Activated naive CD8-positive, alpha-beta T cell treated with anti-CD3 and anti-CD28 coated beads, Interleukin-2, amount 50 U/mL, for 16 hours (primary cell): ENCODE measurements around the gene NLK.
"Not testable (repeated sequence)": the region's sequence is repeated elsewhere in the genome, so short reads cannot be mapped to it uniquely, and the experiment has no call there.

Experiments
- DNase-seq: peaks from one replicate; pipeline ENCODE4 v3.0.0-alpha.2; 2020; ENCODE audit warnings: low read depth, low spot score

NLK gene

DNA sequence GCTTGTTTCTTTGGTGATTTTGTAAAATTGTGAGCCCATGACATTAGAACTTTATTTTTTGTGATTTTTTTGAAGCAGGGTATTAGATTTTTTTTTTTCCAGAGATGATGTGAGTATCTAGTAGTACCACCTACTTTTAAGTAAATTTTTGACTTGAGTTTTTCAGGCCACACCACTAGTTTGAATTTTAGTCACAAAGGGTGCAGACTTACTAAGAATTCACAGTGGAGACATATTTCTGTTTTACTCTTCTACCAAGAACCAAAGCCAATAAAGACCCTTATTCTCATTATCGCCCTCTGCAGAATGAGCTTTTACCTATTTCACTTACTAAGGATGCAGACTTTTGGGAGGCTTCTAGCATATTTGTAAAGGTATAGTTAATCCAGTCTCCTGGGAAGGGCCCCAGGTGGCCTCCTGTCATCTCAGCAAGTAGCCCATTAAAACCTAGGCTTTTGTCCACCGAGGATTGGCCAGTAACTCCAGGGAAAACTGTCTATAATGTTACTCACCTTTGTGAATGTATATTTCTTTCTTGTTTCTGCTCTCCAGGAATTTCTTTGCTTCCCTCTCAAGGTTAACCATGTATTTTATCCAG is 30.6 kb downstream of the NLK start:
- DNase-seq: no peak

DNA sequence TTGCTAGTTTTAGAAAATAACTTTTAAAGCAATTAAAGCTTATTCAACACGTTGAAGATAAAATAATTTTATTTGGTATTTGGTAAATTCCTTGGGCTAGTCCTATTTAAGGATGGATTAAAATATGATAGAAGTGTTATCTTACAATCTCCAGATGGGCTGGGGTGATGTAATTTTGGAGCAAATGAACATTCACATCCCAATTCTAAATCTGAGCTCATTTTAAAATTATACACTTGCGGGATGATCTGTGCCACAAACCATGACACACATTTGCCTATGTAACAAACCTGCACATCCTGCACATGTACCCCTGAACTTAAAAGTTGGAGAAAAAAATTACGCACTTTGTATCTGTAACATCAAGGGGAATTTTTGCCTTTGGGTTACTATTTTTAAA is 31.5 kb downstream of the NLK start:
- DNase-seq: no peak

DNA sequence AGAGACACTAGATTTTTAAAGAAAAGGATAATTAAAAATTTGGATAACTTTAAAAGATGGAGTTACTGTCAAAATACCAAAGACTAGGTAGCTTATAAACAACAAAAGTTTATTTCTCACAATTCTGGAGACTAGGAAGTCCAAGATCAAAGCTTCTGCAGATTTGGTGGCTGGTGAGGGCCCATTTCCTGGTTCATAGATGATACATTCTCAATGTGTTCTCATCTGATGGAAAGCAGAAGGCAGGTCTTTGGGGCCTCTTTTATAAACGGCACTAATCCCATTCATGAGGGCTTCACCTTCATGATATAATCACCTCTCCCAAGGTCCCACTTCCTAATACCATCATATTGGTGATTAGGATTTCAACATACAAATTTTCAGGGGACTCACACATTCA is 33.7 kb downstream of the NLK start:
- no peak for DNase-seq

DNA sequence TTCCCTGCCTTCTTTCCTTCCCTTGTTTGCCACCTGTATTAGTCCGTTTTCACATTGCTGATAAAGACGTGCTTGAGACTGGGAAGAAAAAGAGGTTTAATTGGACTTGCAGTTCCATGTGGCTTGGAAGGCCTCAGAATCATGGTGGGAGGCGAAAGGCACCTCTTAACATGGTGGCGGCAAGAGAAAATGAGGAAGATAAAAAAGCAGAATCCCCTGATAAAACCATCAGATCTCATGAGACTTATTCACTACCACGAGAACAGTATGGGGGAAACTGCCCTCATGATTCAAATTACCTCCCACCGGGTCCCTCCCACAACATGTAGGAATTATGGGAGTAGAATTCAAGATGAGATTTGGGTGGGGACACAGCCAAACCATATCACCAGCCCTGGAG is 34.7 kb downstream of the NLK start:
- not testable (repeated sequence) for DNase-seq

DNA sequence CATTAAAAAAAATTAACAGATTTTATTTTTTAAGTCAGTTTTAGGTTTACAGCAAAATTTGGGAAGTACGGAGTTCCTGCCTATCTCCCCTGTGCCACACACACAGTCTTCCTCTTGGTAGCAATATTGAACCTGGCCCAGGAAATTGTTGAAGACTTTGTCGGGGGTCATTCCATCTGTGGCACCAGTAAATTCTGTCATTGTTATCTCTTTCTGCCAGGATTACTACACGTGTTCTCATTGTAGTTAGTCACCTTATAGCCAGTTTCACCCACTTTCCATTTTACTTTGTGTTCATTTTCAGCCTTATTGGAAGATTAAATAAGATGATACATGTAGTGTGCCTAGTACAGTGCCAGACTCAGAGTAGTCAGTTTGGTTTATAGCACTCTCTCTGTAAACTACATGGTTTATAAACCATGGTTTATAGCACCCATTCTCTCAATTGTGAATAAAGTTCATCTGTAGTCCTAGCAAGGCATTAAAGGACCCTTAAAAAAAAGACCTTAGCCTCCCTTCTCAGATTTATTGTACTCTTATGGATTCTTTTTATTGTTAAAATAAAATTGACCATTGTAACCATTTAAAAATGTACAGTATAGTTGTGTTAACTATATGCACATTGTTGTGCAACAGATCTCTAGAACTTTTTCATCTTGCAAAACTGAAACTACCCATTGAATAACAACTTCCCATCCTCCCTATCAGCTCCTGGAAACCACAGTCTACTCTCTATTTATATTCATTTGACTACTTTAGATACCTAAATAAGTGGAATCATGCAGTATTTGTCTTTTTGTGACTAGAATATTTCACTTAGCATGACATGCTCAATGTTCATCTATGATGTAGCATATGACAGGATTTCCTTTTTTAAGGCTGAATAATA is 36.1 kb downstream of the NLK start:
- no peak for DNase-seq

DNA sequence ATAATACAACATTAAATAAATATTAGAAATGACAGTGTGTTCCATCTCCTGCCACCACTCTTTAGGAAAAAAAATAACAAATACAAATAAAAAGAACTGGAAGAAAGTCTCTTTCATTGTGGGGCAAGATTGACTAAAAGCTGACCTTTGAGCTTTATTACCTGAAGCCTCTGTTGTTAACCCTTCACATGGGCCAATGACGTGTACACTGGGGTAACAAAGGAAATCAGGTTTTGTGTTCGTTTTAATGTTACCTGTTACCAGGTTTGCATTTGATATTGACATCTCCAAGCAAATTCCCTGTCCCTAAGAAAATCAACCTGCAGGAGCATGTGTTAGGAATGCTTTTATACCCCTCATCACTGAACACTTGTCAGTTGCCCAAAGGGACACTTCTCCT is 39.0 kb downstream of the NLK start:
- DNase-seq: no peak

DNA sequence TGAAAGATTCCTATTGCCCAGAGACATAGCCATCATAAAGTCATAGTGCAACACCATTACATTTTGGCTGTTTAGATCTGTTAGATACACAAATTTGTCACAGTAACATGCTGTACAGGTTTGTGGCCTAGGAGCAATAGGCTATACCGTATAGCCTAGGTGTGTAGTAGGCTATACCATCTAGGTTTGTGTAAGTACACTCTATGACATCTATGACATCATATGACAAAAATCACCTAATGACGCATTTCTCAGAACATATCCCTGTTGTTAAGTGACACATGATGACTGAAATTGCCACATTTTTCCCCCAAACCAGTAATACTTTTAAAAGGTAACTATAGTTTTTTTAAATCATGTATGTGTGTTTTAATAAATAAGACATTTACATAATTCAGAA is 43.3 kb downstream of the NLK start:
- DNase-seq: no peak

DNA sequence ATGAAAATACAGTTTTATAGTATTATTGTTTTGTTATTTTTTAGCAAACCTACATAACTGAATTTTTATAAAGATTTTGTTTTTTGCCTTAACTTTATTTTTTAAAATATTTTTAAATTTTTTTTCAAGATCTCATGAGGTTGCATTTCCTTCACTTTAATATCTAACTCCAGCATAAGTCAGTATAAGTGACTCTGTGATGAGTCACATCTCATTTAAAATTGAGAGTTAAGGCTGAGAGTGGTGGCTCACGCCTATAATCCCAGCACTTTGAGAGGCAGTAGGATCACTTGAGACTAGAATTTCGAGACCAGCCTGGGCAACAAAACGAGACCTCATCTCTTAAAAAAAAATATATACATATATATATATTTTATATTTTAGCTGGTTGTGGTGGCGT is 44.0 kb downstream of the NLK start:
- DNase-seq: no peak

DNA sequence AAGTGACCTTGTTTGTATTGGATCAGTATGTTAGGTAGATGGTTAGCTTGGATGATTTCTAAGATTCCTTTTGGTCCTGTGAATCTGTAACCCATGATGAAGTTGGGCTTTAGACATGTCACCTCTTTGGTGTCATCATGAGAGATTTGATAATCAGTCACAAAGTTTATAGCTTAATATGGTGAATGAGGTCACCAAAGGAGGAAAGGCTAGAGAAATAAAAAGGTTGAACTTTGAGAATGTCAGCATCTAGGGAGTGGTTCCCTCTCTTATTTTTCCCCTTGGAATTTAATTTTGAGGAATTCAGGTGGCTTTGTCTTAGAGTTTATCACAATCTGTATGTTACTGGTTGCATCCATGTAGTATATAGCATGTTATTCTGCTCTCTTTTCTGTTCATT is 45.3 kb downstream of the NLK start:
- no peak for DNase-seq

DNA sequence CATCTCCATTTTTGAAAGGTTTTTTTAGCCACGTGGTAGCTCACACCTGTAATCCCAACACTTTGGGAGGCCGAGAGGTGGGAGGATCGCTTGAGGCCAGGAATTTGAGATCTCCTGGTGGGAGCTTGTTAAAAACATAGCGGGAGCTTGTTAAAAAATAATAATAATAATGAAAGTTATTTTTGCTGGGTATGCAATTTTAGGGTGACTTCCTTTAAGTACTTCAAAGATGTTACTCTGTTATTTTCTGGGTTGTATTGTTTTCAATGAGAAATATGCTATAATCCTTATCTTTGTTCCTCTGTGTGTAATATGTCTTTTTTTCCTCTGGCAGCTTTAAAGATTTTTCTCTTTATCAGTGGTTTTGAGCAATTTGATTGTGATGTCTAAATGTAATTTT is 48.1 kb downstream of the NLK start:
- DNase-seq: no peak

DNA sequence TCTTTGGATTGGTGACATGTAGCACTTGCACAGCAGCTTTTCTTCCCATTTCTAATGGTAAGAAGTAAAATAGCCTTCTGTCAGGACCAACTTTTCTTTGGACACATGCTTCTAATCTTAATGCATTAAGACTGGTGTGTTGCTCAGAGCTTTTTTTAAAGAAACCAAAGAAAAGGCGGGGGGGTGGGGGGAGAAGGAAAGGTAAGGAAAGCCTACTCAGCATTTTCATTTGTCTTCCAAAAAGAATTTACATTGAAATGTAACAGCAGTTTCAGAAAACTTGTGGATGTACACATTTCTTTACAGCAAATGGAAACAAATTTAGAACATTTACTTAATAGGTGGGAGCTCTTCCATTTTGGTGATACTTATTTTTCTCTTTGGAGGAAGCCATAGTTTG is 49.6 kb downstream of the NLK start:
- no peak for DNase-seq

DNA sequence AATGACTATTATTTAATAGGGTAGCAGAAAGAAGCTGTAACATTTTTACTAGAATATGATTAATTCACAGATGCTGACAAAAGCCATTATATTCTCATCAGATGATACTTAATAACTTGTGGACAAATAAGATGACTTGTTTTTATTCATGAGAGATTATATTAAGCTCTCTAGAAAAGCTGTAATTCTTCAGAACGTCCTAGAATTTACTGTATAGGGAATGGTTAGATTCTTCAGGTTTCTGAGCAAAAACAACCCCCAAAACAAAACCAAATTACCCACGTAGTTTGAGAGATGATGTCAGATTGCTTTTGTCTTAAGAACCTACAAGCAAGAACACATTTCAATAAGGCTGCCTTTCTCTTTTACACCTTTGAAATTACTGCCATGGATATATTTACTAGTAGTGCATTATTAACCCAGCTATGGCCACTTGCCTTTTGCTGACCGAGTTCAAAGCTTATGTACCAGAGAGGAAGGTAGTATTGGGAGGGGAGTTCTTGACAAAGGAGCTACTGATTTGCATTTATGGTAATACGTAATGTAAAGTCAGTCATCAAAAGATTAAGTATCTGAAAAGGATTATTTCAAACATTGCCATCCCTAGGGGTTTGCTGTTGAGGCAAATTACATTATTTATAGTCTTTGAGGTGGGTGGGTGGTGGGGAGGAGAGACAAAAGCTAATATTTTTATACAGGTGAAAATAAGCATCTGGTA is 51.7 kb downstream of the NLK start:
- DNase-seq: no peak

DNA sequence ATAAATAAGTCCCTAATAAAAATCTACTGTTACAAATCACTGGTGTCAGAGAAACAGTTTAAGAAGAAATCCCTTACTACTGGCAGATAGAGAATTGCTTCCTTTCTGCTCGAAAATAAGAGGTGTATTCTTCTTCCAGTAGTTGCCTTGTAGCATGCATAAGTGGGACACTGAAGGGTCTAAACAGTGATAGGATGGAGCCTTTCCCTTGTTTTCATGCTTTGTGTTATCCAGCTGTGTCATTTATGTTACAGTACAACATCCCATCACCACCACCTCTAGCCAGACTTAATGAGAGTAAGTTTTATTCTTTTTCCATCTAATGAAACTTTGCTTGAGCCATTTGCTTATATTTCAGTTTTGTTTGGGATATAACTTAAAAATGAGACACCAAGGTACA is 54.3 kb downstream of the NLK start:
- no peak for DNase-seq

DNA sequence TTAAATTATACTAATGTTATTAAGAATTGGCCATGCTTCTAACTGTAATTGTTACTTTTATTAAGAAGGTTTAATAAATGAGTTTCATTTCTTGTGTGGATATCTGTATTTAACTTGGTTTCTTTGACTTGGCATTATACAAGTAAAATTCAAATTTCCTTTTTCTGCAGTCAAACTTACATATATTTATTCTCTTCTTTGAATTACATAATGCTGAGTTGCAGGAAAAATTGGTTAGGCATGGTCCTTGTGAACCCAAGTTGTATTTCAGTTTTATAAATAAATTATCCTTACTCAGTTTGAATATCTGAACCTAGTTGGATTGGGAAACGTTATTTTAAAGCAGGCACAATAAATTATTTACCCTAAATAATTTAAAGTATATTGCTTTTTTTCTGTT is 54.8 kb downstream of the NLK start:
- DNase-seq: no peak

DNA sequence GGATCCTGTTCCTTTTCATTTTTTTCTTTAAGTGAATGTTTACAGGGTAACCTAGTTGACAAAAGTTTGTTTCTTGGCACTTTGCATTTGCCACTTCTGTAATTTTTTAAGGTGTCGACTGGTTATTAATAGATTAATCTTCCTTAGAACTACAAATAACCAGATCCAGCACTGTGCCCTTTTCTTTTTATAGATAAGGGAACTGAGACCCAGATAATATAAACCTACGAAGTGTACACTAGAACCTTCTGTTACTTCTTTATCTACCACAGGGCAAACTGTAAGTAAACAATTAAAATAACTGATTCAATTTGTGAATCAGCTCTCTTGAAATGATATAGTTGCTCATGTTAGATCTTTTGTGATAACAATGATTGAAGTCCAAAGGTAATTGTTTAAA is 55.4 kb downstream of the NLK start:
- DNase-seq: no peak

DNA sequence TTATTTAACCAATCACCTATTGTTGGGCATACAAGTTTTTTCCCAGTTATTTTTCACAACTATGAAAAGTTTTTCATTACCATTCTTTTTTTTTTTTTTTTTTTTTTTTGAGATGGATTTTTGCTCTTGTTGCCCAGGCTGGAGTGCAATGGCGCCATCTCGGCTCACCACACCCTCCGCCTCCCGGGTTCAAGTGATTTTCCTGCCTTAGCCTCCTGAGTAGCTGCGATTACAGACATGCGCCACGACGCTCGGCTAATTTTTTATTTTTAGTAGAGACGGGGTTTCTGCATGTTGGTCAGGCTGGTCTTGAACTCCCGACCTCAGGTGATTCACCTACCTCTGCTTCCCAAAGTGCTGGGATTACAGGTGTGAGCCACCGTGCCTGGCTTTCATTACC is 56.1 kb downstream of the NLK start:
- DNase-seq: not testable (repeated sequence)

DNA sequence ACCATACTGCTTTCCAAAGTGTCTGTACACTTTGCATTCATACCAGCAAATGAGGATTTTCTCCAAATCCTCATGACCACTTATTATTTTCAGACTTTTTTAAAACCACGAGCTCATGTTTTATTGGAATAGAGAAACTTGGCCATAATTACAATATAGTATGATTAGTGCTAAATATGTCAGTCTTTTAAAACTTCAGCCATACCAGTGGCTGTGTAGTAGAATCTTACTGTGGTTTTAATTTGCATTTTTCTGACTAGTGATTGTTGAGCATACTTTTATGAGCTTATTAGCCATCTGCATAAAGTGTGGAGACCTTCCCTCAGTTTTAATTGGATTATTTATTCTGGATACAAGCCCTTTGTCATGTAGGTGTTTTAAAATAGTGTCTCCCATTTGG is 57.8 kb downstream of the NLK start:
- no peak for DNase-seq

DNA sequence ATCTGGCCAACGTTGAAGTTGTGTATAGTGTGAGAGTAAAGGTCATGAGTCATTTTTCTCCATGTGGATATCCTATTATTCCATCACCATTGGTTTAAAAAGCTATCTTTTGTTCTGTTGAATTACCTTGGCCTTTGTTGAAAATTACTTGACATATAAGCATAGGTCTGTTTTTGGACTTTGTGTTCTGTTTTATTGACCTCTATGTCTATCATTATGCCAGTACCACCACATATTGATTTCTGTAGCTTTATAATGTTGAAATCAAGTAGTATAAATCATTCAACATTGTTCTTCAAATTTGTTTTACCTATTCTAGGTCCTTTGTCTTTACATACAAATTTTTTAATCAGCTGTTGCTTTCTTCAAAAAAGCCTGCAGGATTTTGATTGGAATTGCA is 58.5 kb downstream of the NLK start:
- DNase-seq: no peak

DNA sequence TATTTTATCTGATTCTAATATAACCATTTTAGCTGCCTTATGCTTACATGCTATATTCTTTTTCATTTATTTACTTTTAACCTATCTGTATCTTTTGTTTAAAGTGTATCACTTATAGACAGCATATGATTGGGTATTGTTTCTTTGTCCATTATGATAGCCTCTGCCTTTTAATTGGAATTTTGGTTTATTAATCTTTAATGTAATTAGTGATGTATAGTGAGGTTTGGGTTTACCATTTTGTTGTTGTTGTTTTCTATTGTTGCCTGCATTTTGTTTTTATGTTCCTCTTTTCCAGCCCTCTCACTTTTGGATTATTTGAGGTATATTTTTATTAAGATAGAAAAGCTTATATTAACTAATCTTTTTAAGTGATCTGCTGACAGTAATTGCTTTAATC is 59.4 kb downstream of the NLK start:
- no peak for DNase-seq

DNA sequence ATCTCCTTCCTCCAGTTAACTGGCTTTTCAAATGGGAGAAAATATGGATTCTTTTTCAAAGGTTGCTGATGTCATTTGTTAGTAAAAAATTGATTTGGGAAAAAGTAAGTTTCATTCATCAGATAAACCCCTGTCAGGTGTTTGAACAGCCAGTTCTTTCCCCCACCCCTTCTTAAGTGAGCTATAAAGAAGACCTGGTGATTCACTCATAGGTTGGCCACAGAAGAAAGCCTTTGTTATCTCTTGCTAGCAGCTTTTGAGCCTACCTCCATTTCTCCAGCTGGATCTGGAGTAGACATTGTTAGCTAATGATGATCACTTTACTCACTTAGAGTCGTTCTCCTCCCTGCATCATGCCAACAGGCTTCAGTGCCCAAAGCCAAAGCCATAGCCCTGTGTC is 63.0 kb downstream of the NLK start:
- DNase-seq: no peak

DNA sequence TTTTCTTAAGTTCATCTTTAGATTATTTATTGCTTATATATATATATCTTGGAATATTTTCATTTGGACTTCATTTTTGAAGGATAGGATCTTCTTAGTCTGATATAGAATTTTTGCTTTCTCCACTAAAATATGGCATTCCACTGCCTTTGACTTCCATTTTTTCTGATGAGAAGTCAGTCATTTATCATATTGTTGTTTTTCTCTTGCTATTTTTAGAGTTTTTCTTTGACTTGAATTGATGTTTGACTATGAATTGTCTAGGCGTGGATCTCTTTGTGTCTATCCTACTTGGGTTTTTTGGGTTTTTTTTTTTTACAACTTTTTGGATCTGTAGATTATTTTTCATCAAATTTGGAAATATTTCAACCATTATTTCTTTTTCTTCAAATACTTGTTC is 67.7 kb downstream of the NLK start:
- no peak for DNase-seq

DNA sequence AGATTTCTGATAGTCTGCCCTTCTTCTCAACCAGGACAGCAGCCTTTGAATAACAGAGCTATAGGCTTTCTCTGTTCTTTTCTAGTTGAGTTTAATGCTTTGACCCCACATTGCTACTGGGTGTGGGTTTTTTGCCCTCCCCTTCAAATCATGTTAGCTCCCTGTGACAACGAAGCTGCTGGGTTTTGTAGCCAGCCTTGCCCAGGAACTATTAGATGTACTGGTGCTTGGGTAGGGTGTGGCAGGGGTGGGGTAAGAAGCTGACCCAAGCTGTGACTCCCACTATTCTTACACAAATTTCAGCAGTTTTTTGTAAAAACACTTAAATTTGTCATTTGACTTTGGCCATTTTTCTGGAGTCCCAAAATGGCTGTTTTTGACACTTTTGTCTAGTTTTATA is 69.7 kb downstream of the NLK start:
- DNase-seq: no peak

DNA sequence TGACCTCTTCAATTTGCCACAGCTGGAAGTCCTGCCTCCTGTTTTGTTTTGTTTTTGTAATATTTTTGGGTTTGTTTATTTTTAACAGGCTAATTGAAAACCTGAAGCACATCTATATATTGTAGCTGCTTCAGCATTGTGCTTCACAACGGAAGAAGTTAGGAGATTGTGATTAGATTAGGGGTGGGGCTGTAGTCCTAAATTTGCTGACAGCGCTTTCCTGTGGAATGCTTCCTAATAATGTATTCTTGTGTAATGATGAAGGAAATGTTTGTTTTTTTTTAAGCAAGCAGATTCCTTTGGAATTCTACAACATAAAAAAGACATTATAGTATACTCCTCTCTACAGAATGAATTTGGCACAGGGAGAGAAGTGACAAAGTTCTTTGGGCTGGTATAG is 70.1 kb downstream of the NLK start:
- DNase-seq: no peak
